H9 (cell line): ENCODE measurements around the gene ATL1. TPM values are rescaled to one million over a fixed set of nuclear protein-coding genes. Genes with fewer than 3 reads are reported as not detected.

Source experiments
- DNase-seq: peaks from one replicate; pipeline ENCODE4 v3.0.0-alpha.2; 2017
- H2AFZ ChIP-seq: one replicate; pipeline ENCODE4 v1.6.1; 2013; ENCODE audit warnings: mild to moderate bottlenecking, low read length, control low read depth, moderate library complexity
- H2AK5ac ChIP-seq: 2 replicates; pipeline ENCODE4 v1.6.1; 2013; ENCODE audit warnings: low read length, control low read depth, mixed read lengths; ENCODE audit not compliant: insufficient read length
- H2BK120ac ChIP-seq: one replicate; pipeline ENCODE4 v1.6.1; 2013; ENCODE audit warnings: low read depth, mild to moderate bottlenecking, low read length, control low read depth, inconsistent platforms; ENCODE audit not compliant: poor library complexity, severe bottlenecking
- H2BK12ac ChIP-seq: 2 replicates; pipeline ENCODE4 v1.6.1; 2013; ENCODE audit warnings: low read length, control low read depth, mixed read lengths, low read depth; ENCODE audit not compliant: insufficient read length
- H2BK15ac ChIP-seq: 2 replicates; pipeline ENCODE4 v1.6.1; 2013; ENCODE audit warnings: low read depth, low read length, control low read depth
- H2BK20ac ChIP-seq: one replicate; pipeline ENCODE4 v1.6.1; 2013; ENCODE audit warnings: low read depth, mild to moderate bottlenecking, low read length, control low read depth, inconsistent platforms; ENCODE audit not compliant: poor library complexity, severe bottlenecking
- H2BK5ac ChIP-seq: 2 replicates; pipeline ENCODE4 v1.6.1; 2013; ENCODE audit warnings: low read length, control low read depth, mixed read lengths; ENCODE audit not compliant: insufficient read length
- H3K14ac ChIP-seq: 2 replicates; pipeline ENCODE4 v1.6.1; 2013; ENCODE audit warnings: low read length, control low read depth; ENCODE audit not compliant: insufficient read depth
- H3K18ac ChIP-seq: 2 replicates; pipeline ENCODE4 v1.6.1; 2013; ENCODE audit warnings: low read depth, mild to moderate bottlenecking, mixed read lengths, low read length, control low read depth; ENCODE audit not compliant: insufficient read length
- H3K23ac ChIP-seq: 2 replicates; pipeline ENCODE4 v1.6.1; 2013; ENCODE audit warnings: low read length, control low read depth, mixed read lengths, low read depth; ENCODE audit not compliant: insufficient read length
- H3K23me2 ChIP-seq: 2 replicates; pipeline ENCODE4 v1.6.1; 2013; ENCODE audit warnings: low read depth, mild to moderate bottlenecking, mixed read lengths, low read length, control low read depth; ENCODE audit not compliant: insufficient read length, poor library complexity, severe bottlenecking
- H3K27ac ChIP-seq: 2 replicates; pipeline ENCODE4 v1.5.1; 2013; ENCODE audit warnings: low read length, control low read depth, mixed read lengths, low read depth; ENCODE audit not compliant: insufficient read length
- H3K27me3 ChIP-seq: 2 replicates; pipeline ENCODE4 v1.6.1; 2013; ENCODE audit warnings: low read length, control low read depth, inconsistent platforms; ENCODE audit not compliant: insufficient read depth
- H3K4ac ChIP-seq: 2 replicates; pipeline ENCODE4 v1.6.1; 2013; ENCODE audit warnings: low read depth, mild to moderate bottlenecking, control low read depth, inconsistent platforms, low read length, moderate library complexity
- H3K4me1 ChIP-seq: 2 replicates; pipeline ENCODE4 v1.6.1; 2013; ENCODE audit warnings: low read length, control low read depth, inconsistent platforms; ENCODE audit not compliant: insufficient read depth
- H3K4me2 ChIP-seq: 2 replicates; pipeline ENCODE4 v1.6.1; 2013; ENCODE audit warnings: low read length, control low read depth, mixed read lengths; ENCODE audit not compliant: insufficient read length, insufficient read depth
- H3K56ac ChIP-seq: 2 replicates; pipeline ENCODE4 v1.6.1; 2013; ENCODE audit warnings: low read depth, mild to moderate bottlenecking, mixed read lengths, low read length, control low read depth; ENCODE audit not compliant: insufficient read length
- H3K79me1 ChIP-seq: 2 replicates; pipeline ENCODE4 v1.6.1; 2013; ENCODE audit warnings: low read depth, mild to moderate bottlenecking, moderate library complexity, low read length, control low read depth, inconsistent platforms; ENCODE audit not compliant: insufficient read depth, poor library complexity, severe bottlenecking
- H3K79me2 ChIP-seq: 2 replicates; pipeline ENCODE4 v1.6.1; 2013; ENCODE audit warnings: low read length, control low read depth, inconsistent platforms; ENCODE audit not compliant: insufficient read depth
- H3K9ac ChIP-seq: 2 replicates; pipeline ENCODE4 v1.6.1; 2013; ENCODE audit warnings: low read length, control low read depth, mixed read lengths; ENCODE audit not compliant: insufficient read length; ENCODE audit errors: extremely low read depth
- H3K9me3 ChIP-seq: one replicate; pipeline ENCODE4 v1.6.1; 2013; ENCODE audit warnings: low read depth, low read length, inconsistent platforms; ENCODE audit not compliant: control insufficient read depth
- H3T11ph ChIP-seq: one replicate; pipeline ENCODE4 v1.6.1; 2013; ENCODE audit warnings: mild to moderate bottlenecking, low read length, control low read depth, inconsistent platforms
- H4K20me1 ChIP-seq: one replicate; pipeline ENCODE4 v1.6.1; 2013; ENCODE audit not compliant: control insufficient read depth, insufficient read length, insufficient read depth
- H4K5ac ChIP-seq: 2 replicates; pipeline ENCODE4 v1.6.1; 2013; ENCODE audit warnings: low read depth, mild to moderate bottlenecking, mixed read lengths, low read length, control low read depth; ENCODE audit not compliant: insufficient read length
- H4K8ac ChIP-seq: replicated peaks from 2 replicates; pipeline ENCODE4 v1.6.1; 2013; ENCODE audit warnings: low read length, control low read depth, mixed read lengths, low read depth; ENCODE audit not compliant: insufficient read length
- H4K91ac ChIP-seq: 2 replicates; pipeline ENCODE4 v1.6.1; 2013; ENCODE audit warnings: low read depth, mild to moderate bottlenecking, moderate library complexity, mixed read lengths, low read length, control low read depth; ENCODE audit not compliant: insufficient read length
- H3K27ac Mint-ChIP-seq, 3 experiments: 2 replicates in 2 of 3; 3 replicates in 1 of 3; pipeline ENCODE4 v1.8.0; 2020 to 2021; ENCODE audit warnings: mixed read lengths in 3 of 3, mild to moderate bottlenecking in 1 of 3, moderate library complexity in 1 of 3
- H3K27me3 Mint-ChIP-seq: 2 replicates; pipeline ENCODE4 v1.8.0; 2021; ENCODE audit warnings: low read depth, mild to moderate bottlenecking, moderate library complexity, mixed read lengths
- H3K36me3 Mint-ChIP-seq, 3 experiments: 2 replicates in 2 of 3; 3 replicates in 1 of 3; pipeline ENCODE4 v1.8.0; 2020 to 2021; ENCODE audit warnings: low read depth in 3 of 3, mixed read lengths in 3 of 3; ENCODE audit not compliant: insufficient read depth in 1 of 3
- H3K4me1 Mint-ChIP-seq, 2 experiments: 2 replicates each; pipeline ENCODE4 v1.8.0; 2020; ENCODE audit warnings: mixed read lengths in 2 of 2
- H3K4me3 Mint-ChIP-seq, 2 experiments: 2 replicates in 1 of 2; 3 replicates in 1 of 2; pipeline ENCODE4 v1.8.0; 2020 to 2021; ENCODE audit warnings: mild to moderate bottlenecking in 2 of 2, mixed read lengths in 2 of 2, moderate library complexity in 1 of 2
- H3K9me3 Mint-ChIP-seq, 2 experiments: 2 replicates in 1 of 2; 3 replicates in 1 of 2; pipeline ENCODE4 v1.8.0; 2020; ENCODE audit warnings: mild to moderate bottlenecking in 2 of 2, mixed read lengths in 2 of 2, moderate library complexity in 1 of 2
- total RNA-seq: library from RNA; stranded (reverse); gene quantifications from 2 replicates; pipeline ENCODE4 v1.2.1, GENCODE V29; 2021
- TF ChIP-seq, protein P1 (sequence below): fragments of 200-600 bp; sonication (generic); conservative IDR thresholded peaks from 3 replicates; pipeline ENCODE4 v1.8.0; 2021; ENCODE audit warnings: antibody characterized with exemption, mild to moderate bottlenecking

ATL1 gene
- total RNA-seq, 1 experiment from 2014 or later: 3.0 TPM

DNA sequence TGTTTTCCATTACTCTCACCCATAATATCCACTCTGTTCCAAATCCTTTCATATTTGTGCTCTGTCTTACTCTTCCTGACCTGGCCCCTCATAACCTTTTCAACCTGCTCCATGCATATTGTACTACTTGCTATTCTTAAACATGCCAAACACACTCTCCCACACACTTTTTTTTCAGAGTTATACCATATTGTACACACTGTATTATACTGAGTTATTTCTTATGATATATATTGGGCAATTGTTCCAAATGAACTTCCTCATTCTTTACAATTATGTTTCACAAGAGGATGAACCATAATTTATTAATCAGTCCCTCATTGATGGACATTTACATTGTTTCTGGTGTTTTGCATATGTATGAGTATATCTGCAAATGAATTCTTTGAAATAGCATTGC is 18.5 kb downstream of the ATL1 start:
- H3K14ac ChIP-seq: no peak overlapping the region
- no peak overlapping the region for H2AK5ac ChIP-seq
- no peak overlapping the region for H2BK20ac ChIP-seq
- no peaks in the 10 kb centered on the region for H3K36me3 Mint-ChIP-seq
- H4K8ac ChIP-seq: no peak overlapping the region
- DNase-seq: no peak
- no peaks in the 10 kb centered on the region for H3K27me3 Mint-ChIP-seq
- H3K79me1 ChIP-seq: no peaks in the 10 kb centered on the region
- no peak overlapping the region for H2BK120ac ChIP-seq
- no peak overlapping the region for H3K4me3 Mint-ChIP-seq
- no peaks in the 10 kb centered on the region for H3K79me2 ChIP-seq
- H3K4me2 ChIP-seq: no peak overlapping the region
- H3K27me3 ChIP-seq: no peaks in the 10 kb centered on the region
- H3K23ac ChIP-seq: no peak overlapping the region
- H3K23me2 ChIP-seq: no peaks in the 10 kb centered on the region
- no peak overlapping the region for H2AFZ ChIP-seq
- peaks cover 7% of the 10 kb centered on the region in 2 experiments for H3K4me1 Mint-ChIP-seq
- no peaks in the 10 kb centered on the region for H3K9me3 Mint-ChIP-seq
- no peak overlapping the region for H4K5ac ChIP-seq
- H3K27ac Mint-ChIP-seq: no peak overlapping the region
- H3K4ac ChIP-seq: no peak overlapping the region
- H3K56ac ChIP-seq: no peak overlapping the region
- H3K9me3 ChIP-seq: no peaks in the 10 kb centered on the region
- H2BK12ac ChIP-seq: no peak overlapping the region
- H4K20me1 ChIP-seq: no peaks in the 10 kb centered on the region
- H2BK5ac ChIP-seq: no peak overlapping the region
- H3K18ac ChIP-seq: no peak overlapping the region
- no peak overlapping the region for H3K27ac ChIP-seq
- no peak overlapping the region for H3T11ph ChIP-seq
- no peak overlapping the region for H3K9ac ChIP-seq
- H2BK15ac ChIP-seq: no peak overlapping the region
- H4K91ac ChIP-seq: no peak overlapping the region
- TF ChIP-seq, protein P1, sequence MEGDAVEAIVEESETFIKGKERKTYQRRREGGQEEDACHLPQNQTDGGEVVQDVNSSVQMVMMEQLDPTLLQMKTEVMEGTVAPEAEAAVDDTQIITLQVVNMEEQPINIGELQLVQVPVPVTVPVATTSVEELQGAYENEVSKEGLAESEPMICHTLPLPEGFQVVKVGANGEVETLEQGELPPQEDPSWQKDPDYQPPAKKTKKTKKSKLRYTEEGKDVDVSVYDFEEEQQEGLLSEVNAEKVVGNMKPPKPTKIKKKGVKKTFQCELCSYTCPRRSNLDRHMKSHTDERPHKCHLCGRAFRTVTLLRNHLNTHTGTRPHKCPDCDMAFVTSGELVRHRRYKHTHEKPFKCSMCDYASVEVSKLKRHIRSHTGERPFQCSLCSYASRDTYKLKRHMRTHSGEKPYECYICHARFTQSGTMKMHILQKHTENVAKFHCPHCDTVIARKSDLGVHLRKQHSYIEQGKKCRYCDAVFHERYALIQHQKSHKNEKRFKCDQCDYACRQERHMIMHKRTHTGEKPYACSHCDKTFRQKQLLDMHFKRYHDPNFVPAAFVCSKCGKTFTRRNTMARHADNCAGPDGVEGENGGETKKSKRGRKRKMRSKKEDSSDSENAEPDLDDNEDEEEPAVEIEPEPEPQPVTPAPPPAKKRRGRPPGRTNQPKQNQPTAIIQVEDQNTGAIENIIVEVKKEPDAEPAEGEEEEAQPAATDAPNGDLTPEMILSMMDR: no peak
- H3K4me1 ChIP-seq: no peaks in the 10 kb centered on the region
